ENCODE measurements around the gene PRDM5. TPM values are rescaled to one million over a fixed set of nuclear protein-coding genes. Genes with fewer than 3 reads are reported as not detected.

The PRDM5 gene
- total RNA-seq, 1 donor from 2014 or later: 21.9 TPM

DNA sequence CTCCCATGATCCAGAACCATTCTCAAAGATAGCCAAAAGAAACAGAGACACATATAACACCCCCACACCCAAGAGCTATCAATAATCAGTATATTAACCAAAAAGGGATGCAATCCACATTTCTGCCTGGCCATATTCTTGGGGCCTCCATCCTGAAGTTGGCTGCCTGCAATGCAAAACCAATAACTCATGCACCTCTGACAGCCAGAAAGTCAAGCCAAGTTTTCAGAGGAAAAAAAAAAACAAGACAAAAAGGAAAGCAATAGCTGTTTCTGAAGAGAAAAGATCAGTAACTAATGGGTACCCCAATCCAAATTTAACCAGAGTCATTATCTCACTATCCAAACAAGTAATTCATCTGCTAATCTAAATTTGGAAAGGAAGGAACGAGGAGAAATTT lies 7.3 kb upstream of the PRDM5 start:
- Mint-ChIP-seq H3K9me3 (peaks cover 3% of the 10 kb centered on the region), H3K27me3 (ENCODE audit: low read depth) (no peaks in the 10 kb centered on the region), H3K27ac (ENCODE audit: unreplicated experiment) (no peak overlapping the region), H3K4me3 (no peak overlapping the region), H3K36me3 (ENCODE audit: low read depth) (no peaks in the 10 kb centered on the region), H3K4me1 (no peaks in the 10 kb centered on the region)
- no peak for TF ChIP-seq CTCF (conservative IDR thresholded peaks at IDR 0.05)
- no peak for DNase-seq (ENCODE audit: low read depth, low spot score)

GRCh38 chr4:120927801-120928409 lies 5.4 kb upstream of the PRDM5 start:
- H3K36me3 Mint-ChIP-seq (ENCODE audit: low read depth): no peaks in the 10 kb centered on the region
- H3K9me3 Mint-ChIP-seq: peaks cover 3% of the 10 kb centered on the region
- no peak overlapping the region for H3K27ac Mint-ChIP-seq (ENCODE audit: unreplicated experiment)
- H3K4me3 Mint-ChIP-seq: no peak overlapping the region
- H3K4me1 Mint-ChIP-seq: peaks cover 8% of the 10 kb centered on the region
- no peak for TF ChIP-seq CTCF (conservative IDR thresholded peaks at IDR 0.05)
- DNase-seq (ENCODE audit: low read depth, low spot score): no peak
- H3K27me3 Mint-ChIP-seq (ENCODE audit: low read depth): no peaks in the 10 kb centered on the region

DNA sequence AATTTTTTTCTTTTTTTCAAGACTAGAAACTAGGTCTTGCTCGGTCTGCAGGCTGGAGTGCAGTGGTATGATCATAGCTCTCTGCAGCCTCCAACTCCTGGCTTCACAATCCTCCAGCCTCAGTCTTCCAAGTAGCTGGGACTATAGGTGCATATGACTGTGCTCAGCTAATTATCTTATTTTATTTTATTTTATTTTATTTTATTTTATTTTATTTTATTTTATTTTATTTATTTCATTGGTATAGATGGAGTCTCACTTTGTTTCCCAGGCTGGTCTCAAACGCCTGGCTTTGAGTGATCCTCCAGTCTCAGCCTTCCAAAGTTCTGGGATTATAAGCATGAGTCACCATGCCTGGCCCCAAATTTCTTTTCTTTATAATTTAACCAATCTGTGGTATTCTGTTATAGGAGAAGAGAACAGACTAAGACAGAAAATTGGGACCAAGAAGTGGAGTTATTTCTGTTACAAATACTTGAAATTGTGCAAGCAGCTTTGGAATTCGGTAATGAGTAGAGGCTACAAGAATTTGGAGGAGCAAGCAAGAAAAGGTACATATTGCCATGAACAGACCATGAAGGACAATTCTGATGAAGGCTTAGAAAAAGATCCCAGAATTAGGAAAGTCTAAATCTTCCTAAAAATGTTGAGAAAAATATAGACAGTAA lies 4.0 kb upstream of the PRDM5 start:
- peaks cover 3% of the 10 kb centered on the region for H3K9me3 Mint-ChIP-seq

DNA sequence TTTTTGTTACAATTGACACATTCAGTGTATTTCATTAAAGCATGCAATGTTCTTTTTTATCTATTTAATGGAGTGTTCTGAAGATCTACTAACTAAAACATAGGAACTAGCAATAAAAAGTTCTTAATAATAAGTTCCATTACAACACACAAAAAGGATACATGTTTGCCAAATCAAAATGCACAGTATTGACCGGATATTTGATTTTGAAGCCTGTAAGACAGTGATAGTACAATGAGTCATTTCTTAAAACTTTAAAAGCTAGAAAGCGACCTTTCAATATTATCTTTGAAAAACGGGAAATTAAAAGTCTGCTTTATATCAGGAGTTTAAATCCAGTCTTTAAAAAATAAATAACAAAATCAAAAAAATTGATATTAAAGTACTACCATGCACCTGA lies 2.4 kb upstream of the PRDM5 start:
- Mint-ChIP-seq H3K4me1 (peaks cover 22% of the 10 kb centered on the region), H3K36me3 (ENCODE audit: low read depth) (no peaks in the 10 kb centered on the region), H3K9me3 (peaks cover 3% of the 10 kb centered on the region), H3K4me3 (no peak overlapping the region), H3K27me3 (ENCODE audit: low read depth) (no peaks in the 10 kb centered on the region), H3K27ac (ENCODE audit: unreplicated experiment) (no peak overlapping the region)
- DNase-seq (ENCODE audit: low read depth, low spot score): no peak
- TF ChIP-seq CTCF (conservative IDR thresholded peaks at IDR 0.05): no peak

More for the DNA sequence above, 4.0 kb upstream of the PRDM5 start:
- Mint-ChIP-seq H3K27ac (ENCODE audit: unreplicated experiment) (no peak overlapping the region), H3K4me1 (peaks cover 14% of the 10 kb centered on the region), H3K36me3 (ENCODE audit: low read depth) (no peaks in the 10 kb centered on the region), H3K27me3 (ENCODE audit: low read depth) (no peaks in the 10 kb centered on the region), H3K4me3 (no peak overlapping the region)
- no peak for DNase-seq (ENCODE audit: low read depth, low spot score)
- TF ChIP-seq CTCF (conservative IDR thresholded peaks at IDR 0.05): no peak

DNA sequence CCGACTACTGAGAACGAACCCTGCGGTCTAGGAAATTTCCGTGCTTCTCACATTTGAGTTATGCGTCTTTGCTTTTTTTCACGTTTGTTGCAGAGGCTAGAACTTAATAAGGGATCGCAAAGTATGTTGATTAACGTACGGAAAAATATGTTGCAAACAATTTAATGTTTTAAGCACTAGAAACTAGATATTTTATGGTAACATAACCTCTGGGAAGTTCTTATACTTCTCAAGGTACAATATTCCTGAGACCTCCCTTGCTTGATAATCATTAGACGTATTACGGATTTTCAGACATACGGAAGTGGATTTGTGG lies 639 bp upstream of the PRDM5 start:
- peak overlapping the region; percentile 93 for H3K4me3 Mint-ChIP-seq
- TF ChIP-seq CTCF (conservative IDR thresholded peaks at IDR 0.05): no peak
- peak overlapping the region; percentile 90 for H3K27ac Mint-ChIP-seq (ENCODE audit: unreplicated experiment)
- peaks cover 28% of the 10 kb centered on the region for H3K4me1 Mint-ChIP-seq
- DNase-seq (ENCODE audit: low read depth, low spot score): no peak
- no peaks in the 10 kb centered on the region for H3K36me3 Mint-ChIP-seq (ENCODE audit: low read depth)
- no peaks in the 10 kb centered on the region for H3K27me3 Mint-ChIP-seq (ENCODE audit: low read depth)
- peaks cover 3% of the 10 kb centered on the region for H3K9me3 Mint-ChIP-seq

All from neural crest cell (in vitro differentiated cells).